Natural killer cell (primary cell): ENCODE results near the gene LRRC58. TPM values are rescaled to one million over a fixed set of nuclear protein-coding genes. Genes with fewer than 3 reads are reported as not detected.
"Not testable (repeated sequence)": the region's sequence is repeated elsewhere in the genome, so short reads cannot be mapped to it uniquely, and the experiment has no call there.

Experiments
- ATAC-seq, 3 donors: fragments of 150-1000 bp in 2 of 3; fragments of 200-7000 bp in 1 of 3; cut with Tn5 transposase; 1 replicate in 1 of 3; 2 replicates in 2 of 3; pipeline ENCODE4 v1.10.0; 2021; ENCODE audit warnings: mild to moderate bottlenecking in 2 of 3, moderate library complexity in 2 of 3
- DNase-seq, 2 donors: peaks; one replicate each; pipeline versions ENCODE4 v3.0.0 to v3.0.0-alpha.2; 2013 to 2021; ENCODE audit warnings: mixed read lengths in 1 of 2
- H3K27ac ChIP-seq: one replicate; pipeline ENCODE4 v1.5.1; 2013; ENCODE audit warnings: mild to moderate bottlenecking, low read length
- H3K27me3 ChIP-seq: one replicate; pipeline ENCODE4 v1.6.1; 2013; ENCODE audit warnings: low read length; ENCODE audit not compliant: control insufficient read depth, insufficient read depth
- H3K36me3 ChIP-seq: one replicate; pipeline ENCODE4 v1.6.1; 2013; ENCODE audit warnings: low read length; ENCODE audit not compliant: control insufficient read depth, insufficient read depth
- H3K4me1 ChIP-seq: one replicate; pipeline ENCODE4 v1.6.1; 2013; ENCODE audit warnings: low read length; ENCODE audit not compliant: control insufficient read depth, insufficient read depth
- H3K4me3 ChIP-seq: one replicate; pipeline ENCODE4 v1.5.1; 2013; ENCODE audit warnings: low read length
- H3K9me3 ChIP-seq: one replicate; pipeline ENCODE4 v1.6.1; 2013; ENCODE audit warnings: low read length; ENCODE audit not compliant: control insufficient read depth, insufficient read depth
- H3K27ac Mint-ChIP-seq, 2 donors: one replicate each; pipeline ENCODE4 v1.8.0; 2022; ENCODE audit warnings: mild to moderate bottlenecking in 2 of 2, mixed read lengths in 2 of 2, moderate library complexity in 1 of 2
- H3K27me3 Mint-ChIP-seq, 2 donors: one replicate each; pipeline ENCODE4 v1.8.0; 2022; ENCODE audit warnings: low read depth in 2 of 2, mixed read lengths in 2 of 2
- H3K36me3 Mint-ChIP-seq: one replicate; pipeline ENCODE4 v1.8.0; 2022; ENCODE audit warnings: mixed read lengths
- H3K4me1 Mint-ChIP-seq, 2 donors: one replicate each; pipeline ENCODE4 v1.8.0; 2022; ENCODE audit warnings: mixed read lengths in 2 of 2
- H3K4me3 Mint-ChIP-seq: one replicate; pipeline ENCODE4 v1.8.0; 2022; ENCODE audit warnings: mild to moderate bottlenecking, moderate library complexity, mixed read lengths
- H3K9me3 Mint-ChIP-seq, 2 donors: one replicate each; pipeline ENCODE4 v1.8.0; 2022; ENCODE audit warnings: mixed read lengths in 2 of 2
- WGBS: methylation state at CpG from one replicate; pipeline ENCODE4 v1.1.7; 2013; ENCODE audit warnings: missing lambda C conversion rate; ENCODE audit not compliant: insufficient coverage; 5-methylcytosine and 5-hydroxymethylcytosine counted together
- intact Hi-C: fragments of 100-400 bp; cut with micrococcal nuclease; formaldehyde crosslinking; loops from one replicate; pipeline ENCODE4 v1.14.2; 2022
- total RNA-seq, 4 donors: library from RNA; stranded (reverse); fragments of 120-200 nt in 1 of 4; gene quantifications; one replicate each; pipeline versions ENCODE4 v1.2.3 to v1.2.4, GENCODE V29; 2013 to 2022
- TF ChIP-seq, protein P1 (sequence below): fragments of 200-600 bp; IDR thresholded peaks from one replicate; pipeline ENCODE4 v1.8.0; 2022; ENCODE audit warnings: antibody characterized with exemption

Gene LRRC58
- total RNA-seq, 3 donors from 2014 or later (not counting 1 experiment from before 2014, with no cell fraction given) = 17.0 to 21.8 (median 18.2) TPM

DNA sequence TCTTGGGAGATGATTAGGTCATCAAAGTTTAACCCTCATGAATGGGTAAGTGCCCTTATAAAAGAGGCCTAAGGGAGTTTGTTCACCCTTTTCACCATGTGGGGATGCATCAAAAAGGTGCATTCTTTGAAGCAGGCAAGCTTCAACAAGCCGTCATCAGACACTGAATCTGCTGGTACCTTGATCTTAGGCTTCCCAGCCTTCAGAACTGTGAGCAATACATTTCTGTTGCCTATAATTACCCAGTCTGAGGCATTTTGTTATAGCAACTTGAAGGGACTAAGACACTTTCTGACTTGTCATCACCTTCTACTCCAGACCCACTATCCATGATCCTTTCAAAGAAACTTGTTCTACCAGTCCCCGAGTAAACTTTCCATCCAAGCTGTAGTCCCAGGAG is 44.6 kb upstream of the LRRC58 start:
- 79% methylated on average over 2 of the region's 2 CpGs for WGBS
- H3K27me3 ChIP-seq = no peaks in the 10 kb centered on the region
- DNase-seq (no peak), ATAC-seq (no peak)
- intact Hi-C loops = no loop called here
- H3K27ac ChIP-seq = no peak overlapping the region
- TF ChIP-seq, protein P1, sequence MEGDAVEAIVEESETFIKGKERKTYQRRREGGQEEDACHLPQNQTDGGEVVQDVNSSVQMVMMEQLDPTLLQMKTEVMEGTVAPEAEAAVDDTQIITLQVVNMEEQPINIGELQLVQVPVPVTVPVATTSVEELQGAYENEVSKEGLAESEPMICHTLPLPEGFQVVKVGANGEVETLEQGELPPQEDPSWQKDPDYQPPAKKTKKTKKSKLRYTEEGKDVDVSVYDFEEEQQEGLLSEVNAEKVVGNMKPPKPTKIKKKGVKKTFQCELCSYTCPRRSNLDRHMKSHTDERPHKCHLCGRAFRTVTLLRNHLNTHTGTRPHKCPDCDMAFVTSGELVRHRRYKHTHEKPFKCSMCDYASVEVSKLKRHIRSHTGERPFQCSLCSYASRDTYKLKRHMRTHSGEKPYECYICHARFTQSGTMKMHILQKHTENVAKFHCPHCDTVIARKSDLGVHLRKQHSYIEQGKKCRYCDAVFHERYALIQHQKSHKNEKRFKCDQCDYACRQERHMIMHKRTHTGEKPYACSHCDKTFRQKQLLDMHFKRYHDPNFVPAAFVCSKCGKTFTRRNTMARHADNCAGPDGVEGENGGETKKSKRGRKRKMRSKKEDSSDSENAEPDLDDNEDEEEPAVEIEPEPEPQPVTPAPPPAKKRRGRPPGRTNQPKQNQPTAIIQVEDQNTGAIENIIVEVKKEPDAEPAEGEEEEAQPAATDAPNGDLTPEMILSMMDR = no peak
- Mint-ChIP-seq H3K27me3 (peaks cover 0 to 8% of the 10 kb centered on the region in 2 donors), H3K9me3 (no peaks in the 10 kb centered on the region), H3K4me1 (no peaks in the 10 kb centered on the region), H3K36me3 (no peaks in the 10 kb centered on the region), H3K4me3 (no peak overlapping the region), H3K27ac (no peak overlapping the region)
- H3K4me1 ChIP-seq = no peaks in the 10 kb centered on the region
- no peak overlapping the region for H3K4me3 ChIP-seq
- H3K9me3 ChIP-seq = no peaks in the 10 kb centered on the region
- no peaks in the 10 kb centered on the region for H3K36me3 ChIP-seq

DNA sequence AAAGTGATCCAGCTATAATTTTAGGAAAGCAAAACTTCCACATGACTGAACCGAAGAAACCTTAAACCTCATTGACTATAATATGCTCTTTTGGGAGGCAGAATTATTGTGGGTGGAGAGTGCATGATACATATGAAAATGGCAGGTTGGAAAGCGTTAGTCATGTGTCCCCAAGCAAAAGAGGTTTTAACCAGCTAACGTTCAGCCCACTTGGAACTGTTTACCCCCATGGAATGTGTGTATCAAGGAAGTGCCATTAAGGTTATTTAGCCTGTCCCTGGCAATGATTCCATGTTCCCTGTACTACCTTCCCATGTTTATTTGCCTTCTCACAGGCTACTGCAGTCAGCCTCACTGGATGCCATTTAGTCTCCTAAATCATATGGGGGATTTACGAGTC is 44.1 kb upstream of the LRRC58 start:
- Histone ChIP-seq H3K27me3 (no peaks in the 10 kb centered on the region), H3K27ac (no peak overlapping the region), H3K4me1 (no peaks in the 10 kb centered on the region), H3K9me3 (no peaks in the 10 kb centered on the region), H3K4me3 (no peak overlapping the region), H3K36me3 (no peaks in the 10 kb centered on the region)
- Mint-ChIP-seq H3K4me3 (no peak overlapping the region), H3K27me3 (peaks cover 0 to 8% of the 10 kb centered on the region in 2 donors), H3K36me3 (no peaks in the 10 kb centered on the region), H3K27ac (no peak overlapping the region), H3K4me1 (no peaks in the 10 kb centered on the region), H3K9me3 (no peaks in the 10 kb centered on the region)
- DNase-seq = no peak
- no peak for ATAC-seq
- TF ChIP-seq, protein P1 = no peak
- 81% methylated on average over 3 of the region's 4 CpGs for WGBS
- intact Hi-C loops = no loop called here

GRCh38 chr3:120382941-120383447 is 33.8 kb upstream of the LRRC58 start:
- H3K27ac Mint-ChIP-seq = no peak overlapping the region
- H3K4me3 Mint-ChIP-seq = no peak overlapping the region
- Histone ChIP-seq H3K36me3 (no peaks in the 10 kb centered on the region), H3K27ac (no peak overlapping the region), H3K27me3 (peaks cover 5% of the 10 kb centered on the region), H3K4me3 (no peak overlapping the region), H3K9me3 (peaks cover 4% of the 10 kb centered on the region), H3K4me1 (no peaks in the 10 kb centered on the region)
- no peaks in the 10 kb centered on the region for H3K36me3 Mint-ChIP-seq
- no peaks in the 10 kb centered on the region for H3K4me1 Mint-ChIP-seq
- TF ChIP-seq, protein P1 = no peak
- DNase-seq (no peak), ATAC-seq (no peak)
- WGBS = 70% methylated on average over 2 of the region's 2 CpGs
- H3K9me3 Mint-ChIP-seq = no peaks in the 10 kb centered on the region
- intact Hi-C loops = no loop called here
- peaks cover 6 to 8% of the 10 kb centered on the region in 2 donors for H3K27me3 Mint-ChIP-seq

- TF ChIP-seq, protein P1 = no peak
- peaks cover 5% of the 10 kb centered on the region for H3K27me3 ChIP-seq
- H3K4me3 Mint-ChIP-seq = no peak overlapping the region
- H3K27ac Mint-ChIP-seq = no peak overlapping the region
- H3K27me3 Mint-ChIP-seq = peaks cover 6 to 8% of the 10 kb centered on the region in 2 donors
- intact Hi-C loops = no loop called here
- no peaks in the 10 kb centered on the region for H3K9me3 Mint-ChIP-seq
- DNase-seq = no peak
- no peak overlapping the region for H3K27ac ChIP-seq
- no peaks in the 10 kb centered on the region for H3K4me1 ChIP-seq
- no peaks in the 10 kb centered on the region for H3K36me3 ChIP-seq
- H3K36me3 Mint-ChIP-seq = no peaks in the 10 kb centered on the region
- no peak for ATAC-seq
- no peaks in the 10 kb centered on the region for H3K4me1 Mint-ChIP-seq
- 92% methylated on average over 2 of the region's 2 CpGs for WGBS
- H3K4me3 ChIP-seq = no peak overlapping the region
- H3K9me3 ChIP-seq = peaks cover 4% of the 10 kb centered on the region
Measured at GRCh38 chr3:120381503-120381902, 32.3 kb upstream of the LRRC58 start.

GRCh38 chr3:120377948-120378347 is 28.8 kb upstream of the LRRC58 start:
- H3K27ac Mint-ChIP-seq, H3K4me3 ChIP-seq, H3K4me1 Mint-ChIP-seq, intact Hi-C loops, H3K9me3 Mint-ChIP-seq, H3K9me3 ChIP-seq, H3K4me3 Mint-ChIP-seq, H3K36me3 ChIP-seq, H3K27me3 Mint-ChIP-seq, H3K36me3 Mint-ChIP-seq, H3K27ac ChIP-seq, ATAC-seq, H3K27me3 ChIP-seq, DNase-seq, H3K4me1 ChIP-seq: not testable (repeated sequence)
- WGBS = 78% methylated on average over 12 of the region's 12 CpGs
